PC-3 (cell line): ENCODE data around the gene CTDNEP1.

Experiments
- EZH2 ChIP-seq: fragments of 300-600 bp; sonication (generic); IDR thresholded peaks from one replicate; pipeline ENCODE4 v1.6.1; 2017; ENCODE audit warnings: antibody characterized with exemption, mild to moderate bottlenecking, low read length; ENCODE audit not compliant: unreplicated experiment
- TF ChIP-seq, protein P1 (sequence below): fragments of 300-600 bp; sonication (generic); conservative IDR thresholded peaks from 2 replicates; pipeline ENCODE4 v1.5.1; 2017; ENCODE audit warnings: antibody characterized with exemption, low read depth, mild to moderate bottlenecking, low read length

DNA sequence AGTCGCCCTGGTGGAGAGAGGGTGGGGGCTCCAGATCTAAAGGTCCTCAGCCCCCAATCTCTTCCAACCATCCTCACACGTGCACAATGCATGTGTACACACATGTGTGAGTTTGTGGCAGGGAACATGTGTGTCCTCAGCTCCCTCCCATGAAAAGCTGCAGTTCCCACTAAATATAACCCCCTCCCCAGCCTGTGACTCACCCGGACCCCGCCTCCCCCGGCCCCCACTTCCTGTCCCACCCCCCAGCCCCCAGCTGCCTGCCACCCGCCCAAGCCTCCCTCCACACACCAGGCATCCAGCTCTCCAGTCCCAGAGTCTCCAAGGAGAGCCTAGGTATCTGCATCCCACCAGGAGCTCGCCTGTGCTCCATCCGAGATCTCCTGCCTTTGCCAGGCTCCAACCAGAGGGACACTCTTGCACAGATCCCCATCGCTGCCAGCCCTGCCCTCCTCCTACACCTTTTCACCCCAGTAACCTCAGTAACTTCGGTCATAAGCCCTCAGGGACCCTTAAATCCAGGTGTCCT lies 35.8 kb downstream of the CTDNEP1 start:
- TF ChIP-seq, protein P1, sequence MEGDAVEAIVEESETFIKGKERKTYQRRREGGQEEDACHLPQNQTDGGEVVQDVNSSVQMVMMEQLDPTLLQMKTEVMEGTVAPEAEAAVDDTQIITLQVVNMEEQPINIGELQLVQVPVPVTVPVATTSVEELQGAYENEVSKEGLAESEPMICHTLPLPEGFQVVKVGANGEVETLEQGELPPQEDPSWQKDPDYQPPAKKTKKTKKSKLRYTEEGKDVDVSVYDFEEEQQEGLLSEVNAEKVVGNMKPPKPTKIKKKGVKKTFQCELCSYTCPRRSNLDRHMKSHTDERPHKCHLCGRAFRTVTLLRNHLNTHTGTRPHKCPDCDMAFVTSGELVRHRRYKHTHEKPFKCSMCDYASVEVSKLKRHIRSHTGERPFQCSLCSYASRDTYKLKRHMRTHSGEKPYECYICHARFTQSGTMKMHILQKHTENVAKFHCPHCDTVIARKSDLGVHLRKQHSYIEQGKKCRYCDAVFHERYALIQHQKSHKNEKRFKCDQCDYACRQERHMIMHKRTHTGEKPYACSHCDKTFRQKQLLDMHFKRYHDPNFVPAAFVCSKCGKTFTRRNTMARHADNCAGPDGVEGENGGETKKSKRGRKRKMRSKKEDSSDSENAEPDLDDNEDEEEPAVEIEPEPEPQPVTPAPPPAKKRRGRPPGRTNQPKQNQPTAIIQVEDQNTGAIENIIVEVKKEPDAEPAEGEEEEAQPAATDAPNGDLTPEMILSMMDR: no peak
- no peak for TF ChIP-seq EZH2
